ENCODE measurements around the gene C14orf93.

C14orf93 gene

GRCh38 chr14:23030936-23031335 is 21.0 kb upstream of the C14orf93 start:
- H3K36me3 ChIP-seq (ENCODE audit: insufficient read depth, low read length), result peaks cover 5% of the 10 kb centered on the region; the same call in 1 of the 2 replicates
- peaks cover 33% of the 10 kb centered on the region for H3K4me1 ChIP-seq (ENCODE audit: insufficient read depth, low read length, poor library complexity, severe bottlenecking)
- H2AFZ ChIP-seq (ENCODE audit: low read length), result no peak overlapping the region

GRCh38 chr14:23028799-23029198 is 18.9 kb upstream of the C14orf93 start:
- no peaks in the 10 kb centered on the region for H3K9me2 ChIP-seq (replicated peaks; ENCODE audit: low read depth, low read length)
- H3K27me3 ChIP-seq (ENCODE audit: insufficient read depth, low read length, poor library complexity, severe bottlenecking), result no peaks in the 10 kb centered on the region
- no peak overlapping the region for H3K9ac ChIP-seq (ENCODE audit: low read depth, low read length, poor library complexity, severe bottlenecking)
- H4K20me1 ChIP-seq (ENCODE audit: insufficient read depth, low read length, poor library complexity, severe bottlenecking), result peaks cover 17% of the 10 kb centered on the region
- H3K4me3 ChIP-seq (ENCODE audit: low read length, poor library complexity, severe bottlenecking), result no peak overlapping the region
- no peaks in the 10 kb centered on the region for H3F3A ChIP-seq (ENCODE audit: low read depth)
- peaks cover 38% of the 10 kb centered on the region for H3K4me1 ChIP-seq (ENCODE audit: insufficient read depth, low read length, poor library complexity, severe bottlenecking)
- peaks cover 31% of the 10 kb centered on the region for H3K79me2 ChIP-seq (ENCODE audit: insufficient read depth, low read length)
- TF ChIP-seq EZH2phosphoT487 (IDR thresholded peaks at IDR 0.05; ENCODE audit: borderline replicate concordance) (no peak), CTCF (conservative IDR thresholded peaks at IDR 0.05; ENCODE audit: low read length) (no peak)
- H2AFZ ChIP-seq (ENCODE audit: low read length), result no peak overlapping the region
- H3K4me2 ChIP-seq (ENCODE audit: low read depth, low read length, poor library complexity, severe bottlenecking), result peak overlapping the region; percentile 43
- H3K9me3 ChIP-seq (ENCODE audit: insufficient read depth, low read depth, low read length), result no peaks in the 10 kb centered on the region
- H3K36me3 ChIP-seq (ENCODE audit: insufficient read depth, low read length), result peaks cover 5% of the 10 kb centered on the region; the same call in 1 of the 2 replicates

More at GRCh38 chr14:23030936-23031335, 21.0 kb upstream of the C14orf93 start:
- no peaks in the 10 kb centered on the region for H3F3A ChIP-seq (ENCODE audit: low read depth)
- no peaks in the 10 kb centered on the region for H3K9me3 ChIP-seq (ENCODE audit: insufficient read depth, low read depth, low read length)
- no peaks in the 10 kb centered on the region for H3K9me2 ChIP-seq (replicated peaks; ENCODE audit: low read depth, low read length)
- TF ChIP-seq CTCF (conservative IDR thresholded peaks at IDR 0.05; ENCODE audit: low read length), result no peak
- no peak for TF ChIP-seq EZH2phosphoT487 (IDR thresholded peaks at IDR 0.05; ENCODE audit: borderline replicate concordance)
- H3K9ac ChIP-seq (ENCODE audit: low read depth, low read length, poor library complexity, severe bottlenecking), result no peak overlapping the region
- no peaks in the 10 kb centered on the region for H3K27me3 ChIP-seq (ENCODE audit: insufficient read depth, low read length, poor library complexity, severe bottlenecking)
- no peak overlapping the region for H3K4me3 ChIP-seq (ENCODE audit: low read length, poor library complexity, severe bottlenecking)
- H3K4me2 ChIP-seq (ENCODE audit: low read depth, low read length, poor library complexity, severe bottlenecking), result no peak overlapping the region
- peaks cover 17% of the 10 kb centered on the region for H4K20me1 ChIP-seq (ENCODE audit: insufficient read depth, low read length, poor library complexity, severe bottlenecking)
- H3K79me2 ChIP-seq (ENCODE audit: insufficient read depth, low read length), result peaks cover 40% of the 10 kb centered on the region

GRCh38 chr14:23025151-23025814 is 15.3 kb upstream of the C14orf93 start:
- Histone ChIP-seq H3K9me2 (replicated peaks; ENCODE audit: low read depth, low read length) (no peaks in the 10 kb centered on the region), H3K9ac (ENCODE audit: low read depth, low read length, poor library complexity, severe bottlenecking) (no peak overlapping the region), H3K4me3 (ENCODE audit: low read length, poor library complexity, severe bottlenecking) (no peak overlapping the region), H3K4me2 (ENCODE audit: low read depth, low read length, poor library complexity, severe bottlenecking) (peak overlapping the region; percentile 36), H3F3A (ENCODE audit: low read depth) (no peaks in the 10 kb centered on the region), H3K36me3 (ENCODE audit: insufficient read depth, low read length) (no peaks in the 10 kb centered on the region; the same call in 1 of the 2 replicates), H4K20me1 (ENCODE audit: insufficient read depth, low read length, poor library complexity, severe bottlenecking) (peaks cover 10% of the 10 kb centered on the region), H3K9me3 (ENCODE audit: insufficient read depth, low read depth, low read length) (no peaks in the 10 kb centered on the region), H3K27me3 (ENCODE audit: insufficient read depth, low read length, poor library complexity, severe bottlenecking) (no peaks in the 10 kb centered on the region), H2AFZ (ENCODE audit: low read length) (no peak overlapping the region), H3K79me2 (ENCODE audit: insufficient read depth, low read length) (peaks cover 5% of the 10 kb centered on the region; the same call in 1 of the 2 replicates), H3K4me1 (ENCODE audit: insufficient read depth, low read length, poor library complexity, severe bottlenecking) (peaks cover 30% of the 10 kb centered on the region)
- TF ChIP-seq CTCF (conservative IDR thresholded peaks at IDR 0.05; ENCODE audit: low read length) (no peak), EZH2phosphoT487 (IDR thresholded peaks at IDR 0.05; ENCODE audit: borderline replicate concordance) (no peak)
